Activated T-cell treated with anti-CD3 and anti-CD28 coated beads, Interleukin-2, amount 50 U/mL, for 4 hours (primary cell): ENCODE measurements around the gene SERF2. TPM values are rescaled to one million over a fixed set of nuclear protein-coding genes. Genes with fewer than 3 reads are reported as not detected.
"Not testable (repeated sequence)": the region's sequence is repeated elsewhere in the genome, so short reads cannot be mapped to it uniquely, and the experiment has no call there.

ENCODE experiments used
- ATAC-seq, 2 donors: fragments of 200-7000 bp; cut with Tn5 transposase; one replicate each; pipeline ENCODE4 v1.10.0; 2021
- DNase-seq: peaks from one replicate; pipeline ENCODE4 v3.0.0-alpha.2; 2020
- H3K27me3 Mint-ChIP-seq: one replicate; pipeline ENCODE4 v1.8.0; 2021; ENCODE audit warnings: low read depth, mixed read lengths
- H3K36me3 Mint-ChIP-seq: one replicate; pipeline ENCODE4 v1.8.0; 2022; ENCODE audit warnings: mixed read lengths; ENCODE audit not compliant: insufficient read depth
- H3K4me1 Mint-ChIP-seq: one replicate; pipeline ENCODE4 v1.8.0; 2021; ENCODE audit warnings: low read depth, mixed read lengths
- H3K4me3 Mint-ChIP-seq: one replicate; pipeline ENCODE4 v1.8.0; 2021; ENCODE audit warnings: mild to moderate bottlenecking, moderate library complexity, mixed read lengths
- H3K9me3 Mint-ChIP-seq: one replicate; pipeline ENCODE4 v1.8.0; 2021; ENCODE audit warnings: mixed read lengths
- total RNA-seq, 3 donors: library from RNA; stranded (reverse); gene quantifications; one replicate each; pipeline ENCODE4 v1.2.1, GENCODE V29; 2021

Gene SERF2
- 100 to 1,000 TPM; 561 to 596 (median 567) TPM for total RNA-seq

- no peaks in the 10 kb centered on the region for H3K27me3 Mint-ChIP-seq
- ATAC-seq: peak; percentile 96 to 97
- H3K4me1 Mint-ChIP-seq: peaks cover 40% of the 10 kb centered on the region
- peak; percentile 99 for DNase-seq
- H3K36me3 Mint-ChIP-seq: peaks cover 31% of the 10 kb centered on the region
- H3K9me3 Mint-ChIP-seq: no peaks in the 10 kb centered on the region
- peak within 1 kb of the TSS; percentile 98 for H3K4me3 Mint-ChIP-seq
These were observed at the start of gene SERF2 for GRCh38 chr15:43791993-43792760. Gene SERF2 (plus strand): TSS chr15:43792320. CDS start chr15:43792377, 57 bp downstream.

- H3K36me3 Mint-ChIP-seq, H3K9me3 Mint-ChIP-seq, H3K27me3 Mint-ChIP-seq: not testable (repeated sequence)
- peak; percentile 78 for DNase-seq
- Mint-ChIP-seq H3K4me3 (peak within 1 kb of the TSS; percentile 98), H3K4me1 (peaks cover 37% of the 10 kb centered on the region)
- peak; percentile 90 to 92 for ATAC-seq
These were observed 45.7 kb upstream of the SERF2 start, which contains the start of gene PDIA3 for GRCh38 chr15:43746245-43746902. Gene PDIA3 (plus strand): TSS chr15:43746438. CDS start chr15:43746540, 102 bp downstream.

- not testable (repeated sequence) for H3K27me3 Mint-ChIP-seq, H3K9me3 Mint-ChIP-seq, DNase-seq
- peak overlapping the region; percentile 98 for H3K4me3 Mint-ChIP-seq
- H3K36me3 Mint-ChIP-seq: peaks cover 12% of the 10 kb centered on the region
- ATAC-seq: peak; percentile 48 to 51
- H3K4me1 Mint-ChIP-seq: peaks cover 42% of the 10 kb centered on the region
These were observed 45.2 kb upstream of the SERF2 start for GRCh38 chr15:43746903-43747309.

GRCh38 chr15:43748376-43748775 lies 43.7 kb upstream of the SERF2 start:
- Mint-ChIP-seq H3K4me1 (peaks cover 54% of the 10 kb centered on the region), H3K4me3 (peak overlapping the region; percentile 98), H3K36me3 (peaks cover 16% of the 10 kb centered on the region), H3K27me3 (no peaks in the 10 kb centered on the region), H3K9me3 (no peaks in the 10 kb centered on the region)
- DNase-seq (no peak), ATAC-seq (no peak)

- H3K9me3 Mint-ChIP-seq: no peaks in the 10 kb centered on the region
- H3K4me1 Mint-ChIP-seq: peaks cover 50% of the 10 kb centered on the region
- DNase-seq (peak; percentile 11), ATAC-seq (peak; percentile 26 to 35)
- peak overlapping the region; percentile 74 for H3K4me3 Mint-ChIP-seq
- H3K36me3 Mint-ChIP-seq: peaks cover 16% of the 10 kb centered on the region
- H3K27me3 Mint-ChIP-seq: no peaks in the 10 kb centered on the region
These were observed 42.3 kb upstream of the SERF2 start for GRCh38 chr15:43749690-43750345.

GRCh38 chr15:43751885-43752284 lies 40.2 kb upstream of the SERF2 start:
- DNase-seq: no peak
- Mint-ChIP-seq H3K4me3 (peak overlapping the region; percentile 57), H3K9me3 (no peaks in the 10 kb centered on the region), H3K27me3 (no peaks in the 10 kb centered on the region), H3K4me1 (peaks cover 48% of the 10 kb centered on the region), H3K36me3 (peaks cover 16% of the 10 kb centered on the region)
- no peak for ATAC-seq

GRCh38 chr15:43762824-43763223 lies 29.3 kb upstream of the SERF2 start:
- no peak for DNase-seq
- Mint-ChIP-seq H3K9me3 (no peaks in the 10 kb centered on the region), H3K36me3 (peaks cover 25% of the 10 kb centered on the region), H3K4me3 (no peak overlapping the region), H3K27me3 (no peaks in the 10 kb centered on the region), H3K4me1 (no peaks in the 10 kb centered on the region)
- no peak for ATAC-seq

GRCh38 chr15:43763819-43764446 lies 28.2 kb upstream of the SERF2 start:
- ATAC-seq (no peak), DNase-seq (no peak)
- H3K4me1 Mint-ChIP-seq: no peaks in the 10 kb centered on the region
- peaks cover 34% of the 10 kb centered on the region for H3K36me3 Mint-ChIP-seq
- no peaks in the 10 kb centered on the region for H3K27me3 Mint-ChIP-seq
- no peaks in the 10 kb centered on the region for H3K9me3 Mint-ChIP-seq
- no peak overlapping the region for H3K4me3 Mint-ChIP-seq

- Mint-ChIP-seq H3K36me3 (peaks cover 48% of the 10 kb centered on the region), H3K27me3 (no peaks in the 10 kb centered on the region), H3K4me3 (no peak overlapping the region), H3K9me3 (no peaks in the 10 kb centered on the region), H3K4me1 (no peaks in the 10 kb centered on the region)
- DNase-seq (peak; percentile 57), ATAC-seq (peak; percentile 68 to 71)
These were observed 22.4 kb upstream of the SERF2 start for GRCh38 chr15:43769584-43770228.

- ATAC-seq (no peak), DNase-seq (no peak)
- peaks cover 41% of the 10 kb centered on the region for H3K36me3 Mint-ChIP-seq
- no peaks in the 10 kb centered on the region for H3K9me3 Mint-ChIP-seq
- H3K4me3 Mint-ChIP-seq: no peak overlapping the region
- H3K27me3 Mint-ChIP-seq: no peaks in the 10 kb centered on the region
- H3K4me1 Mint-ChIP-seq: peaks cover 8% of the 10 kb centered on the region
These were observed 20.3 kb upstream of the SERF2 start for GRCh38 chr15:43771816-43772215.

GRCh38 chr15:43772624-43773023 lies 19.5 kb upstream of the SERF2 start:
- Mint-ChIP-seq H3K36me3 (peaks cover 41% of the 10 kb centered on the region), H3K4me3 (no peak overlapping the region), H3K27me3 (no peaks in the 10 kb centered on the region), H3K9me3 (no peaks in the 10 kb centered on the region), H3K4me1 (peaks cover 15% of the 10 kb centered on the region)
- ATAC-seq: no peak
- no peak for DNase-seq

GRCh38 chr15:43774062-43774461 lies 18.1 kb upstream of the SERF2 start:
- H3K4me3 Mint-ChIP-seq: no peak overlapping the region
- no peaks in the 10 kb centered on the region for H3K27me3 Mint-ChIP-seq
- no peaks in the 10 kb centered on the region for H3K9me3 Mint-ChIP-seq
- DNase-seq (no peak), ATAC-seq (no peak)
- H3K36me3 Mint-ChIP-seq: peaks cover 31% of the 10 kb centered on the region
- peaks cover 22% of the 10 kb centered on the region for H3K4me1 Mint-ChIP-seq

GRCh38 chr15:43775411-43775965 lies 16.6 kb upstream of the SERF2 start:
- Mint-ChIP-seq H3K4me3 (no peak overlapping the region), H3K36me3 (peaks cover 19% of the 10 kb centered on the region), H3K4me1 (peaks cover 23% of the 10 kb centered on the region), H3K9me3 (no peaks in the 10 kb centered on the region), H3K27me3 (no peaks in the 10 kb centered on the region)
- DNase-seq (no peak), ATAC-seq (no peak)
